ENCODE data around the gene UBE2H.

- TF ChIP-seq, protein P1, sequence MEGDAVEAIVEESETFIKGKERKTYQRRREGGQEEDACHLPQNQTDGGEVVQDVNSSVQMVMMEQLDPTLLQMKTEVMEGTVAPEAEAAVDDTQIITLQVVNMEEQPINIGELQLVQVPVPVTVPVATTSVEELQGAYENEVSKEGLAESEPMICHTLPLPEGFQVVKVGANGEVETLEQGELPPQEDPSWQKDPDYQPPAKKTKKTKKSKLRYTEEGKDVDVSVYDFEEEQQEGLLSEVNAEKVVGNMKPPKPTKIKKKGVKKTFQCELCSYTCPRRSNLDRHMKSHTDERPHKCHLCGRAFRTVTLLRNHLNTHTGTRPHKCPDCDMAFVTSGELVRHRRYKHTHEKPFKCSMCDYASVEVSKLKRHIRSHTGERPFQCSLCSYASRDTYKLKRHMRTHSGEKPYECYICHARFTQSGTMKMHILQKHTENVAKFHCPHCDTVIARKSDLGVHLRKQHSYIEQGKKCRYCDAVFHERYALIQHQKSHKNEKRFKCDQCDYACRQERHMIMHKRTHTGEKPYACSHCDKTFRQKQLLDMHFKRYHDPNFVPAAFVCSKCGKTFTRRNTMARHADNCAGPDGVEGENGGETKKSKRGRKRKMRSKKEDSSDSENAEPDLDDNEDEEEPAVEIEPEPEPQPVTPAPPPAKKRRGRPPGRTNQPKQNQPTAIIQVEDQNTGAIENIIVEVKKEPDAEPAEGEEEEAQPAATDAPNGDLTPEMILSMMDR (IDR thresholded peaks at IDR 0.05) = no peak
- no peak for TF ChIP-seq POLR2AphosphoS5 (IDR thresholded peaks at IDR 0.05)
These were observed 166.9 kb downstream of the UBE2H start for GRCh38 chr7:129785685-129786514.

Data from stomach (tissue), 4 donors.